BLaER1 treated with 17β-estradiol and CSF1 and Interleukin-3, amounts not matched to agents 10 nM and 100 nM (cell line): ENCODE results near the gene SLC29A3.

Source experiments
- H3K27ac ChIP-seq, 11 experiments: shearing (Covaris generic); formaldehyde crosslinking; 2 replicates each; pipeline ENCODE4 v1.8.1; 2022
- H3K27me3 ChIP-seq, 11 experiments: shearing (Covaris generic); formaldehyde crosslinking; 2 replicates each; pipeline ENCODE4 v1.8.1; 2022
- H3K36me3 ChIP-seq, 11 experiments: shearing (Covaris generic); formaldehyde crosslinking; 2 replicates each; pipeline ENCODE4 v1.8.1; 2022
- H3K4me1 ChIP-seq, 10 experiments: shearing (Covaris generic); formaldehyde crosslinking; 2 replicates each; pipeline ENCODE4 v1.8.1; 2022
- H3K4me2 ChIP-seq, 11 experiments: shearing (Covaris generic); formaldehyde crosslinking; 2 replicates each; pipeline ENCODE4 v1.8.1; 2022
- H3K4me3 ChIP-seq, 10 experiments: shearing (Covaris generic); formaldehyde crosslinking; 2 replicates each; pipeline ENCODE4 v1.8.1; 2022
- H3K9ac ChIP-seq, 11 experiments: shearing (Covaris generic); formaldehyde crosslinking; 2 replicates each; pipeline ENCODE4 v1.8.1; 2022
- H3K9me3 ChIP-seq, 11 experiments: shearing (Covaris generic); formaldehyde crosslinking; replicated peaks in 1 of 11; 2 replicates each; pipeline ENCODE4 v1.8.1; 2022
- H4K20me1 ChIP-seq, 11 experiments: shearing (Covaris generic); formaldehyde crosslinking; 2 replicates each; pipeline ENCODE4 v1.8.1; 2022
- Cebpa-rat ChIP-seq, 11 experiments: shearing (Covaris generic); IDR thresholded peaks; 2 replicates each; pipeline ENCODE4 v1.8.1; 2022

SLC29A3 gene

GRCh38 chr10:71319800-71320392, 837 bp downstream of the SLC29A3 start:
- Histone ChIP-seq H3K9ac (peak overlapping the region; percentile 84 to 96 (median 93)), H3K27me3 (no peaks in the 10 kb centered on the region), H4K20me1 (peaks cover 0 to 18% (median 8%) of the 10 kb centered on the region in 11 experiments; a peak in 8 of 22 replicates), H3K36me3 (peaks cover 23 to 29% (median 26%) of the 10 kb centered on the region in 11 experiments), H3K4me2 (peak overlapping the region; percentile 79 to 97 (median 93)), H3K4me3 (peak overlapping the region; percentile 76 to 93 (median 88)), H3K9me3 (no peaks in the 10 kb centered on the region), H3K4me1 (peaks cover 41 to 73% (median 63%) of the 10 kb centered on the region in 10 experiments), H3K27ac (peak overlapping the region; percentile 55 to 96 (median 92); a peak in 21 of 22 replicates)
- TF ChIP-seq Cebpa-rat (IDR thresholded peaks at IDR 0.05): no peak

- no peak for TF ChIP-seq Cebpa-rat (IDR thresholded peaks at IDR 0.05)
- peak overlapping the region in 1 of 11 experiments; percentile 92; a peak in 1 of 22 replicates for H3K27ac ChIP-seq
- H3K9me3 ChIP-seq: no peaks in the 10 kb centered on the region
- H3K4me2 ChIP-seq: peak overlapping the region; percentile 79 to 97 (median 93)
- peaks cover 34 to 66% (median 56%) of the 10 kb centered on the region in 10 experiments for H3K4me1 ChIP-seq
- H3K27me3 ChIP-seq: no peaks in the 10 kb centered on the region
- peak overlapping the region in 7 of 11 experiments; percentile 86 to 96 (median 94); a peak in 13 of 22 replicates for H3K9ac ChIP-seq
- H4K20me1 ChIP-seq: peaks cover 0 to 21% (median 12%) of the 10 kb centered on the region in 11 experiments; a peak in 8 of 22 replicates
- peak overlapping the region in 2 of 10 experiments; percentile 83 to 91; a peak in 4 of 20 replicates for H3K4me3 ChIP-seq
- H3K36me3 ChIP-seq: peaks cover 30 to 36% (median 32%) of the 10 kb centered on the region in 11 experiments
Observed at GRCh38 chr10:71320592-71320991, 1.5 kb downstream of the SLC29A3 start.

DNA sequence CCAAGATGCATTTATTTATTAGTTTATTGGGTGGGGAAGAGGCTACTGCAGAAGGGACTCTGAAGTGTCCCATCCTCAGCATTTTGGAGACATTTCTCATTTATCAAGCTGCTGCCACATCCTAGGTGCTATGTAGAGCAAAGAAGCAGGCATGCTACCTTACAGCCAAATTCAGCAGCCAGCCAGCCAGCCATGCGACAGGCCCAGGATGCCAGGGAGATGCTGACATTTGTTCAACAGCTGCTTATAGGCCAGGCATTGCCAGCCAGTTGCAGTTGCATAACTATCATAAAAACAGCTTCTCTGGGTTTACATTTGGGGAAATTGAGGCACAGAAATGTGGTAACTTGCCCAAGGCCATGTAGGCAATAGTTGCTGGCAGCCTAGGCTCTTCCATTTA, 2.3 kb downstream of the SLC29A3 start:
- 0 out of 22 replicates have a peak overlapping the region, but pooled peaks of 2 of the 11 experiments have one; percentile 18 to 22 for H3K4me2 ChIP-seq
- H3K27me3 ChIP-seq: no peaks in the 10 kb centered on the region
- no peak overlapping the region for H3K27ac ChIP-seq
- no peaks in the 10 kb centered on the region for H3K9me3 ChIP-seq
- no peak overlapping the region for H3K4me3 ChIP-seq
- peaks cover 37 to 44% (median 40%) of the 10 kb centered on the region in 11 experiments for H3K36me3 ChIP-seq
- H4K20me1 ChIP-seq: peaks cover 0 to 27% (median 15%) of the 10 kb centered on the region in 11 experiments; a peak in 10 of 22 replicates
- TF ChIP-seq Cebpa-rat (IDR thresholded peaks at IDR 0.05): no peak
- no peak overlapping the region for H3K9ac ChIP-seq
- H3K4me1 ChIP-seq: peaks cover 26 to 58% (median 49%) of the 10 kb centered on the region in 10 experiments

DNA sequence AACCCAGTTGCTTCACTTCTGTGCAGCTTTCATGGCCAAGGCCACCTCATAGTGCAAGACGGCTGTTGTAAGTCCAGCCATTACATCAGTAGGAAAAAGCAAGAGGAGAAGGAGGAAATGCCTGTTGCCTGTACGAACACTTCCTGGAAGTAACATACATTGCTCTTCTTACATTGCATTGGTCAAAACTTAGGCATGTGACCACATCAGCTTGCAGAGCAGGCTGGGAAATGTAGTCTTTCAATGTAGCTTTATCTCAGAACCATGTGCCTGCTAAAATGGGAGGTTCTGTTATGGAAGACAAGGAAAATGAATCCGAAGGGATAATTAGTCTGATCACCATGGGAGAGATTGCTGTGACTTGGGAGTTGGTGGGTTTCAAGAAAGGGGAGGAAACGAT, 4.3 kb downstream of the SLC29A3 start:
- Histone ChIP-seq H3K9me3 (no peaks in the 10 kb centered on the region), H3K27ac (no peak overlapping the region; a peak in 1 of 22 replicates), H3K27me3 (no peaks in the 10 kb centered on the region), H3K4me3 (no peak overlapping the region), H3K9ac (no peak overlapping the region), H3K4me2 (peak overlapping the region in 2 of 11 experiments; percentile 10; a peak in 3 of 22 replicates), H4K20me1 (peaks cover 0 to 48% (median 29%) of the 10 kb centered on the region in 11 experiments; a peak in 12 of 22 replicates), H3K4me1 (peaks cover 16 to 38% (median 29%) of the 10 kb centered on the region in 10 experiments), H3K36me3 (peaks cover 54 to 64% (median 59%) of the 10 kb centered on the region in 11 experiments)
- no peak for TF ChIP-seq Cebpa-rat (IDR thresholded peaks at IDR 0.05)

DNA sequence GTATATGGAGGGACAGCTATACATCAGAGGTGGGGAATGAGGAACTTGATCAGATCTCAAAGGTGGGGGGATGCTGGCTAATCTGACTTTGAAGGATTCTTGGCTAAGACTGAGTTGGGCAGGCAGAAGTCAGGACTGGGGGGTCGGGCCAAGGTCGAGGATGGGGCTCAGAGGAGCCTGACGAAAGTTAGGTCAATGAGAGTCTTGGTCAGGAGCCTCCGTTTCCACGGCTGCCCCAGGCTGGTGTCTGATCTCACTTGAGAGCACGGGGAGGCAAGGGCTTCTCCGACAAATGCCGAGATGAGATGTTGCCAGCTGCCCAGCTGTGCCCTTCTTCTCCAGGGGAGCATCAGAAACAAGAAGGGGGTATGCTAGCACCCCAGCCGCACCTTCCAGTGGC, 5.7 kb downstream of the SLC29A3 start:
- Histone ChIP-seq H3K27ac (no peak overlapping the region), H3K4me3 (no peak overlapping the region), H3K4me2 (no peak overlapping the region), H3K4me1 (peaks cover 9 to 42% (median 33%) of the 10 kb centered on the region in 10 experiments), H3K36me3 (peaks cover 63 to 78% (median 70%) of the 10 kb centered on the region in 11 experiments), H3K9ac (0 out of 22 replicates have a peak overlapping the region, but pooled peaks of 1 of the 11 experiments have one; percentile 1), H3K9me3 (no peaks in the 10 kb centered on the region), H4K20me1 (peaks cover 0 to 59% (median 32%) of the 10 kb centered on the region in 11 experiments; a peak in 15 of 22 replicates), H3K27me3 (no peaks in the 10 kb centered on the region)
- TF ChIP-seq Cebpa-rat (IDR thresholded peaks at IDR 0.05): no peak

DNA sequence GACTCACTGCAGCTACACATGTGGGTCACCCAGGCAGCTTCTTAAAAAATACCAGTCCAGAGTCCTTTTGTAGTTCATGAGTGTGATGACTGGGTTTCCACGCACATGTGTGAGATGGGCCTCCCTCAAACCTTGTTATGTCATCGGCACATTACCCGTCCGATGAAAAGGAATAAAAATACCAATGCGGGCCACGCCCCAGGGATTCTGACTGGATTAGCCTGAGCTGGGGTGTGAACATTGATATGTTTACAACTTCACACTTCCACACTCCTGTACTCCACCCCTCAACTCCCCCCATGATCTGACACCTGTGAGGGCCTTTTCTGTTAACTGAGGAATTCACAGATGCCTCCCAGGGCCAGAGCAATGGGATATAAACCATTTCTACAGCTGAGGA, 6.2 kb downstream of the SLC29A3 start:
- TF ChIP-seq Cebpa-rat (IDR thresholded peaks at IDR 0.05): no peak
- peaks cover 63 to 83% (median 75%) of the 10 kb centered on the region in 11 experiments for H3K36me3 ChIP-seq

DNA sequence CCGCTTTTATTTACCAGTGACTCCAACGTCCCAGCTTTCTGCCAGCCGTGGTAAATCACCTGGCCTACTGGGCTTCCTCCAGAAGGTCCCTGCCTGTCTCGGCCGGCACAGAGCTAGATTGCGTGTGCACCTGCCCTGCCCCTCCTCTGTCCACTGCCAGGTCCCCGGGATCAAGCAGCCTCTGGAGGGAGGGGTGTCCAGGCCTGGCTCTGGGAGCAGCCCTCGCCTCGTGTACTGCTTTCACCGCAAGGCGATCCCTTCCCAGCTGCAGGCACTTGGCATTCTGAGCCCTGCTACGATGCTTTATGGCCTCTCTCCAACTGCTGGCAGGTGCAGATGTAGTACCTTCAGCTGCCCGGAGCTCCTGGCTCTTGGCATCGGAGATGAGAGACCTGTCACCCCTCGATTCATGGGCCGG, 7.4 kb downstream of the SLC29A3 start:
- Histone ChIP-seq H3K4me1 (peaks cover 0 to 37% (median 24%) of the 10 kb centered on the region in 10 experiments; a peak in 16 of 20 replicates), H3K27me3 (no peaks in the 10 kb centered on the region), H3K9ac (no peak overlapping the region), H3K9me3 (no peaks in the 10 kb centered on the region), H3K36me3 (peaks cover 74 to 95% (median 85%) of the 10 kb centered on the region in 11 experiments), H3K27ac (no peak overlapping the region), H3K4me3 (no peak overlapping the region), H4K20me1 (peaks cover 0 to 74% (median 39%) of the 10 kb centered on the region in 11 experiments; a peak in 16 of 22 replicates), H3K4me2 (no peak overlapping the region)
- TF ChIP-seq Cebpa-rat (IDR thresholded peaks at IDR 0.05): no peak

More for the DNA sequence above, 6.2 kb downstream of the SLC29A3 start:
- Histone ChIP-seq H3K27me3 (no peaks in the 10 kb centered on the region), H4K20me1 (peaks cover 0 to 64% (median 37%) of the 10 kb centered on the region in 11 experiments; a peak in 15 of 22 replicates), H3K4me1 (peaks cover 4 to 42% (median 33%) of the 10 kb centered on the region in 10 experiments), H3K9ac (no peak overlapping the region), H3K4me2 (no peak overlapping the region), H3K9me3 (no peaks in the 10 kb centered on the region), H3K27ac (no peak overlapping the region), H3K4me3 (no peak overlapping the region)

- Histone ChIP-seq H3K4me3 (no peak overlapping the region), H3K4me1 (peaks cover 35 to 67% (median 54%) of the 10 kb centered on the region in 10 experiments), H3K36me3 (peaks cover 42 to 67% (median 51%) of the 10 kb centered on the region in 11 experiments; a peak in 21 of 22 replicates), H3K27ac (no peak overlapping the region), H3K27me3 (no peaks in the 10 kb centered on the region), H3K9ac (peak overlapping the region in 1 of 11 experiments; percentile 18; a peak in 1 of 22 replicates), H3K9me3 (no peaks in the 10 kb centered on the region), H4K20me1 (peaks cover 0 to 95% (median 76%) of the 10 kb centered on the region in 11 experiments; a peak in 19 of 22 replicates), H3K4me2 (no peak overlapping the region)
- TF ChIP-seq Cebpa-rat (IDR thresholded peaks at IDR 0.05): no peak
Observed at GRCh38 chr10:71330789-71331404, 11.8 kb downstream of the SLC29A3 start.

DNA sequence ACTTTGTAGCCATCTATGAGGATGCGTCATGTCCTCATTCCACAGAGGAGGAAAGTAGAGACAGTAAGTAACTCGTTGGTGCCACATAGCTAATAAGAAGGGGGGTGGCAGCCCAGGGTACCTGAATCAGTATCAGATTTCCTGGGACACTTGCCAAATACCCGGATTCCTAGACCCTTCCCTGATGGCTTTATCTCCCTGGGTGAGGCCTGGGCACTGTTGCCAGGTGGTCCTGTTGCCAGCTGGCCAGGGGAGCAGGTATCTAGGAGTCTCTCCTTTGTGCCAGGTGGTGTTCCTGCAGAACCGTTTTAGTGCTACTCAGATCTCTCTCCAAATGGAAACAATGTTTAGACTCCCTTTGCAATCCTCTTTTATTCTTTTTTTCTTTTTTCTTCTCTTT, 12.7 kb downstream of the SLC29A3 start:
- Histone ChIP-seq H3K27ac (no peak overlapping the region), H3K4me2 (no peak overlapping the region; a peak in 1 of 22 replicates), H3K27me3 (no peaks in the 10 kb centered on the region), H3K9me3 (no peaks in the 10 kb centered on the region), H4K20me1 (peaks cover 0 to 95% (median 76%) of the 10 kb centered on the region in 11 experiments; a peak in 20 of 22 replicates), H3K9ac (no peak overlapping the region; a peak in 1 of 22 replicates), H3K36me3 (peaks cover 34 to 59% (median 44%) of the 10 kb centered on the region in 11 experiments; a peak in 21 of 22 replicates), H3K4me1 (peaks cover 43 to 75% (median 62%) of the 10 kb centered on the region in 10 experiments), H3K4me3 (no peak overlapping the region)
- TF ChIP-seq Cebpa-rat (IDR thresholded peaks at IDR 0.05): no peak
